T-helper 1 cell treated with Interleukin-12 subunit alpha and Interleukin-12 subunit beta and Interleukin-4 antibody, amounts not matched to agents 30 ng/mL and 1 ng/mL, for 36 hours (primary cell): ENCODE data around the gene C8B. TPM values are rescaled to one million over a fixed set of nuclear protein-coding genes. Genes with fewer than 3 reads are reported as not detected.

Experiments used
- intact Hi-C: fragments of 100-400 bp; cut with micrococcal nuclease; formaldehyde crosslinking; loops from one replicate; pipeline ENCODE4 v1.15.1; 2024
- total RNA-seq: library from RNA; stranded (reverse); gene quantifications from 2 replicates; pipeline ENCODE4 v1.2.3, GENCODE V29; 2022

The C8B gene
- total RNA-seq, 1 donor from 2014 or later, result not detected

DNA sequence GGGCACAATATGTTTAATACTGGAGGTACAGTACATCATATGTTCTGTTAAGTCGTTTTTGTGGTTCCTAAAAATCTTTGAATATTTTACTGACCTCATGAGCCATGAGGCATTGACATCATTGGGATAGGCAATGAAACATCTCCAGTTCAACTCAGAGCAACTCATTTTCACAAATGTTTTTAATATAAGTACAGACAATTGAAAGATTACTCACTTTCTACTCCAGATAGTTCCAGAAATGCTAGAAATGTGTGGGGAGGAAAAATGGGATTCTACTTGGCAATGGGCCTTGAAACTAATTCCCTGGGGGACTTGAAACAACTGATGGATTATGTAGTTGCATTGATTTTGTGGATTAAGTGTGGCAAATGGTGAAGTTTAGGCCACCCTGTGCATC is 7.2 kb upstream of the C8B start:
- intact Hi-C loops, result no loop called here

DNA sequence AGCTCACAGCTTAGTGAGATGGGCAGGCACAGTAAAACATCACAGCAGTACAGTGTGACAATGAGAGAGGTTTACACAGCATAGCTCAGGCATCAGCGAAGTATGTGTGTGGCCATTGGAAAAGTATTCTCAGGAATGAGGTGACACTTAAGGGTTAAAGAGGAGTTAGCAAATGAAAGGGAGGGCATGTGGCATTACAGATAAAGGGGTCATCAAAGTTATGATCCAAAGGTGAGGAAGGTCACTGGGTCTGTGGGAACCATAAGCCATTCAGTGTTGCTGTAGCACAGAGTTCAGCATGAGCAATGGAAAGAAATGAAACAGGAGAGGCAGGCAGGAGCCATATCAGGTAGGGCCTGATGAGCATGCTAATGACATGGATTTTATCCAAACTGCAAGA is 4.5 kb upstream of the C8B start:
- intact Hi-C loops, result no loop called here

DNA sequence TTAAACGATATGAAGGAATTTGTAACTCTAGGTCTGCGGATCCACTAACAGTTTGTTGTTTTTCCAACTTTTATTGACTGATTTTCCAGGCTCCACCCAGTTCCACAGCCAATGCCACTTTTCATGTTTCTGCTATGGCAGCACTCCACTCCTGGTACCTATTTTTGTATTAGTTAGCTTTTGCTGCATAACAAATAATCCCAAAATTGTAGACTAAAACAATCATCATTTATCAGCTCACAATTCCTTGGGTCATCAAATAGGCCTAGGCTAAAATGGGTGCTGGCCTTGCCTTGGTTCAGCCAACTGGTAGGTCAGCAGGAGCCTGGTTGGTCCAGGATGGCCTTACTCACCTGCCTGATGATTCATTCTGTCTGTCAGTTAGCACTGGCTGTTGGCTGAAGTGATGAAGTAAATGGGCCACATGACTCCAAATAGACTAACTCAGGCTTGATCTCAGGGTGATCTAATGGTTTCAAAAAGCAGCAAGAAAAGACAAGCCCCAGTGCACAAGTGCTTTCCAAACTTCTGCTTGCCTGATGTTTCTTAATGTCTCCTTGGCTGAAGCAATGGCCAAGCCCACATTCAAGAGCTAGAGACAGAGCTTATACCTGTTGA is 3.2 kb upstream of the C8B start:
- intact Hi-C loops, result loop anchor here (1.0 kb wide), 1 partner anchor 137 kb away; no protein-coding TSS in a partner anchor

DNA sequence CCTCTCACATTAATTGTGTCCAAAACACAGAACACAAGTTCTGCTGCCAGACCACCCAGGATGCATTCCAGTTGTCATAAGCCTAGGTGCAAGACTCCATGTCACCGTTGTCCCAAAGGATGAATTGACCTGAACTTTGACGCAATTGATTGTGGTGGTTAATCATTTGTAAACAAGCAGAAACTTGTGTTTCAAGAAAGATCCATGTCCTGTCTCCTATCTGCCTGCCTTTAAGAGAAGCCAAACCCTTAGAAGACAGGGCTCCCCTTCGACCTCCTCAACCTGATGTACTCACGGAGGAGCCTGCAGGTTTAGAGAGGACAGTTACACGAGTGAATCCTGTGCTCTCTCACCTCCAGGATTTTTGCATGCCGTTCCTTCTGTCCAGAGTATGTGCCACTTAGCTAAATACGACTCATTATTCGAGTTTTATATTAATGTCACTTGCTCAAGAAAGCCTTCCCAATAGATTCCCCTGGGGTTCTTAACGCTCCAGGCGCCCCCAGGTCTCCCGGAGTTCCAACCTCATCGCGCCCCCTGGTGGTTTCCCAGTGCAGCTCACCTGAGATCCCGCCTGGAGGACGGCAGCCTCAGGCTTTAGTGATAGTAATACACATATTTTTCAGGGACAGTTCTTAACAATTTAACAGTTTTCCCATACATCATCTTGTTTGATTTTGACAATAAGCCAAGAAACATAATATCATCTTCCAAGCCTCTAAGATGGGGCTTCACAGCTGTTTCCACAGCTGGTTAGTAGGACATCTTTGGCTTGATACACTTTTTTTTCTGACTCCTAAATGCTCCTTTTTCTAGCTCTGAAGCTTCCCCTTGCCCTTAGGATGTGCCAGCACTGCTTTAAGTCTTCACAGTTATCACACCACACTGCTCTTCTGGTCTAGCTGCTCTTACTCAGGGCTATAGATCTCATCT is 2.4 kb upstream of the C8B start:
- intact Hi-C loops, result loop anchor here (1.0 kb wide), 1 partner anchor 136 kb away; no protein-coding TSS in a partner anchor

DNA sequence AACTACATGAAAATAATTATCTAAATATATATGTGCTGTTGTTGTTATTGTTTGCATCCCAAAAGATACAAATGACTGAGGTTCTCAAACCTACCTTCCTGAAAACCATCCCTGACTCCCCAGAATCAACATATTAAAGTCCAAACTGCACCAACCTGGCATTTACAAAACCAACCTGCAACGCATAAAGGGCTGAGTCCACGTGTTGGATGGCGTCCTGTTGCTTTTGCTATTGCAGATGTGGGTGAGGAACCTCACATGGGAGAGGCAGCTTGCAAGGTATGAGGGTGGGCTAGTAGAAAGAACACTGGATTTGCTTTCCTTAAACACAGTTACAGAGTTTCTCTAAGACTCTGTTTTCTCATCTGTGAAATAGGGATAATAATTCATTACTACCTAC is 1.5 kb upstream of the C8B start:
- intact Hi-C loops, result no loop called here

DNA sequence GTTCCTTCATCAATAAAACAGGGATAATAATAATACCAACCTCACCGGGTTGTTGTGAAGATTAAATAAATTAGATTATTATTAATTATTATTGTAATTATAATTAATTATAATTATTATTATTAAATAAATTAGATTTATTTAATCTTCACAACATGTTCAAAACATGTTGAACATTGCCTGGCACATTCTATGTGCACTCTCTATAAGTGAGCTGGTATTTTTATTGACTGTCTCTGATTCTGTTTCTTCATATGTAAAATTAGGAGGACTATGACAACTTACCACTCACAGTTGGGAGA is 834 bp upstream of the C8B start:
- intact Hi-C loops, result no loop called here

DNA sequence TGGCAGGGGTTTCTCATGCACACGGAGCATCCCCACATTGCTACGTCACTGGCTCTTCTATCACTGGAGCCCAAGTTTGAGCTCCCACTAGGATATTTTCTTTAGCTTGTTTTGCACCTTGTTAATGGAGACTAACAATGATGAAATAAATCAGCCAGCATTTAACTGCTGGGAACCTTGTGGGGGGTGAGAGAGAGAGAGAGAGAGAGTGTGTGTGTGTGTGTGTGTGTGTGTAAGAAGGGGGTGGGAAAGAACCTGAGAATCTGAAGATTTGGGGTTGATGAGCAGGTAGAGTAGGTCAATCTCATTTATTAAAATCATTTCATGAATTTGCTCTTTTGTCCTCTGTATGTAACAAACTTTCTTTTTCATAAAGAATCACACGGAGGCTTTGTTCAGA is 624 bp downstream of the C8B start:
- intact Hi-C loops, result no loop called here

DNA sequence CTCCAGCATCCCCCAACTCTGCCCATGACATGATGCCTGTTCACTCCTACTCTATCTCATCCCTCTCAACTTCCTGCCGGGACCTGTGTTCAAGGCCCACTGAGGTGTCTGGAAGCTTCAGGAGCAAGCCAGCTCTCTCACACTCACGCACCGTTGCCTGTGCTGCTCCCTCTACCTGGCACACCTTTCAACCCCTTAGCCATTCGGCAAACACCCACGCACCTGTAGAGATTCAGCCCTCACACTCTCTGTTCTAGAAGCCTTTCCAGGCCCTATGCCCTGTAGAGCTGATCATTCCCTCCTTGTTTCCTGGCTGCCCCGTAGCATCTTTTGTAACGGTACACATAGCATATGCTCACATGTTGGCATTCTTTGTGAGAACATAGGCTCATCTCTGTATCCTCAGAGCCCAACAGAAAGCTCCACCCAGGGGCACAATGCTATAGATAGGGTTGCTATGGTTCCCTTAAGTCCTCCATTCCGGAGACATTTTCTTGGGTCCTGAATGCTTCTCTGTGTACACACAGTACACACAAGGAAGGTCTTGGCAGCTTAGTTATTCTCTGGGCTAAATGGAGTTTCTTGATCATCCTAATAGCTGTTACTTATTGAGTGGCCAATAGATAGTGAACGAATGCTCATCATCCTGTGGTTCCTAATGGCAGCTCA is 1.3 kb downstream of the C8B start:
- intact Hi-C loops, result no loop called here

DNA sequence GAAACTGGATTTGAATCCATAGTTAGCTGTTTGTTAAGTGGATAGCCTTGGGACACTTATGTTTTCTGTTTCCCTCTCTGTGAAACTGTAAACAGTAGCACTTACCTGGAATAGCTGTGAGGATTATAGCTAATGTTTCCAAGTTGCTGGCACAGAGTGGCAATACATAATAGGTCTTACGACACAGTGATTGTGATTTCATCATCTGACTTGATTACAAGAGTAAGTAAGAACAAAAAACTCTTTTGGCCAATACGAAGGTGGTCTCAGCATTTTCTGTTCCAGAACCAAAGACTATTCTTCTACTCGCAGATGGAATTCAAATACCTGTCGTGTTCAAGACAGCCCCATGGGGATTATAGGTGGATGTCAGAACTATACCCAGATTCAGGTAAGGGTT is 2.1 kb downstream of the C8B start:
- intact Hi-C loops, result no loop called here

DNA sequence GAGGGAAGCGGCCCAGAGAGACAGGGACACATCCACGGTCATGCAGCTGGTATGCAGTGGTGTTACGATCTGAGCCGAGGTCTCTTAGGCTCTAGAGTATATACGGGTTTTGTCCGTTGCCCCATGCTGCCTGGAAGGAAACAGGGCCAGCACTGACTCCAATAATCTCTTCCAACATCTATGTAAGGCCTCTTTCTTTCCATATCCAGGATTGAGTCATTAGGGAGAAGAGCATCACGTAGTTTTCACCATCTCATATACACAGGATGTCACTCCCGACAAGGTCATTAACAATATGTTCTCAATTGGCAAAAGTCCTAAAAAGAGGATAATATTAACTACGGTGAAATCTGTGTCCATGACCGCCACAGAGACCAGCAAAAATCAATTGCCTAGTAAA is 4.4 kb downstream of the C8B start:
- intact Hi-C loops, result no loop called here

DNA sequence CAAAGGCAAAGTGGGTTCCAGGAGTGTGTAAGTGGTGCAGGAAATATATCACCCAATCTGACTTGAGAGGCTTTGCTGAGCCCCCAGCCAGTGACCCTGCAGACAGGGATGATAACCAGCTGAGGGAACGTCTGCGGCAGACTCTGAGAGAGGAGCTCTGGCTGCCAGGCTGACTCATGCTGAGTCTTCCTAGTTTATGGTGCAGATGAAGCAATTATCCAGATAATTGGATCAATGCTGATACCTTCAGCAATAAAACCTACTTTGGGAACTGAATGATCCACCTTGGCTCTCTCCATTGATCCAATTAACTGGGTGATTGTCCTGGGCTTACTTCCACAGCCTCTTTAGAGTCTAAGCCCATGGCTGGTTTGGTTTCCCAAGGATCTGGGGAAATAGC is 7.3 kb downstream of the C8B start:
- intact Hi-C loops, result no loop called here

DNA sequence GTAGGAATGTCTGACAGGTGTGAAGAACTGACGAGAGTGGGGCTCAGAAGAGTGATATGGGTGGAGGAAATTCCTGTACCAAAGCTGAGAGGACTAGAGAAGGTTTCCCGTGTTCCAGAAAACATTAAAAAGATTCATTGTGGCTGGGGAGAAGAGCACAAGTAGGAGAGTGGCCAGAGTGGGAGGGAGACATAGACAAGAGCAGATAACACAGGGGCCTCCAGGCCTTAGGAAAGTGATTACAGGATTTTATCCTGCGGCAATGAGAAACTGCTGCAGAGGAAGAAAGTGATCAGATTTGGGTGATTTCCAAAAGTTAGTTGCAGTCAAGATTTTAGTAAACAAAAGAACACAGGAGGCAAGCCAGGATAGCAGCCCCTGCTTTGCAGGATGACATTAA is 7.9 kb downstream of the C8B start:
- intact Hi-C loops, result no loop called here

DNA sequence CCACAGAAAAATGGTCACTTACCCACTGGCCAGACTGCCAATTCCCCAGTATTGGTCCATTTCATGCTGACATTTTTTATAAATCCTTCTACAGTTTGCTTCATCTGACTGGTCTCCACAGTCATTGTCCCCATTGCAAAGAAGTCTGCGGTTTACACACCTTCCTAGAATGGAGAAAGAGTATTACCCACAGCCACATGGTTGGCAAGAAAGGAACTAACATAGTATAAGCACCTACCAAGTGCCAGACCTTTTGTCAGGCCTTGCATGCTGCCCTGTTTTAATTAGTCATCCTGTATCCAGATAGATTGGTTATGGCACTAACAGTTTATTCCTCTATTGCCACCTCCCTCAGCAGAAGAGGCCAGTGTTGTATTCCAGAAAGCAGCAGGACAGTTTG is 11.2 kb downstream of the C8B start:
- intact Hi-C loops, result no loop called here

DNA sequence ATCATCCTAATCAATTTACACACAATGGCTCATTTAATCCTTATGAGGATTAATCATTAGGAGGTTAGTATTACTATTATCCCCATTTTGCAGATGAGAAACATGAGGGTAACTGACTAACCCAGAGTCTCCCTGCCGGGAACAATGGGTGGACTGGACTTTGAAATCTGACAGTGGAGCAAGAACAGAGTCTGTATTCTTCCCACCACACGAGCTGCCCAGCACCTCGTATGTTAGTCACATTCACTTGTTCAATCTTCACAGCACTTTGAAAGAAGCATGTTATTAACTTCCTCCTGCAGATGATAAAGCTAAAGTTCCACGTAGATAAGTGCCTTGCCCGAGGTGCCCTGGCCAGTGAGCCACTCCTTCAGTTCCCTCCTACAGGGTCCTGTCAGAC is 12.4 kb downstream of the C8B start:
- intact Hi-C loops, result no loop called here

DNA sequence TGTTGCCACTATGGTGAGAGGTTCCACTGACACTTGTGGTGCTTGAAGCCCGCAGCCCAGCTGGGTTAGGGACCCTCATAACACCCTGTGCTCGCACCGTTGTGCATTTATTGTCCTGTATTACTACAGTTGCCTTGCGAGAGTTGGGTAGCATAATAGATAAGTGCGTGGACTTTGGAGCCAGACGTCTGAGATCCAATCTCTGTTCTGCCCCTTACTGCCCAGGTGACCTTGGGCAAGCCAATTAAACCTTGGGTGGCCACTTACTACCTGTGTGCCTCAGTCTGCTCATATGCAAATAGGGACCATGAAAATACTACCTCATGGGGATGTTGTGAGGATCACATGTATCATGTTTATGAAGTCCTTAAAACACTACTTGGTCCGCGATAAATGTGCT is 13.3 kb downstream of the C8B start:
- intact Hi-C loops, result no loop called here

DNA sequence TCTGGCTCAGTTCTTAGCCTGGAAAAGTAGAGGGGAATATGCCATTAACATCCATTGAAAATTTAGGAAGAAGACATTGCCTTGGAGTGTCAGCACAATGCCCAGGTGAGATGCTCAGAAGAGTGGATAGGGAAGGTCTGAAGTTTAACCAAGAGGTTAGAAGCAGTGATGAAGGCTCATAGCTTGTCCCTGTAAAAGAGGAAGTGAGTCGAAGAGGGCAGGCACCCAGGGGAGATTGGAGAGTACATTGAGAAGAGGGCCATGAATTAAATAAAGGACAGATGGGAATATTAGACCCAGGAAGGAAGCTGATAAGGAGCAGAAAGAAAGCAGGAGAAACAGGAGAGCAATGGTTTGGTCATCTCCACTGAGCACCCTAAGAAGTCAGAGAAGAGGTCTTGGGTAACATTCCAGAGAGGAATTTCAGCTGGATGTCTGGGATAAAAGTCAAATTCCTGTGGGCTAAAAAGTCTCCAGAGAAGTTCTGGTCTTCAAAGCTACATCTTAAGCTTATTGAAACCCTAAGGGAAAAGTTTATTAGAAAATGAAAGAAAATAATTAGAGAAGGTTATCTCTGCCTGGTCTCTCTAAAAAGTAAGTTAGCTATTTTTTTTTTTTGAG is 17.3 kb downstream of the C8B start:
- intact Hi-C loops, result no loop called here

DNA sequence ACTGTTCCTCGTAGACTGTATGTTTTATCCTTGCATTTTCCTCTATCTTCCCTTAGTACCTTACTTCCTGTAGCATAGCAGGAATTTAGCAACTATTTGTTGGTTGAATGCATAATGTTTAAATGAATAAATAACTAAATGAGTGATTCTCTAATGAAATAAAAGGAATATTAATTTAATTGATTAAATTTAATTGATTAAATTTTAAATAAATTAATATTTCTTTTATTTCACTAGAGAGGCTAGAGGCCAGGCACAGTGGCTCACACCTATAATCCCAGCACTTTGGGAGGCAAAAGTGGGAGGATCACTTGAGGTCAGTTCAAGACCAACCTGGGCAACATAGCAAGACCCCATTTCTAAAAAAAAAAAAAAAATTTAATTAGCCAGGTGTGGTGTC is 25.8 kb downstream of the C8B start:
- intact Hi-C loops, result no loop called here

DNA sequence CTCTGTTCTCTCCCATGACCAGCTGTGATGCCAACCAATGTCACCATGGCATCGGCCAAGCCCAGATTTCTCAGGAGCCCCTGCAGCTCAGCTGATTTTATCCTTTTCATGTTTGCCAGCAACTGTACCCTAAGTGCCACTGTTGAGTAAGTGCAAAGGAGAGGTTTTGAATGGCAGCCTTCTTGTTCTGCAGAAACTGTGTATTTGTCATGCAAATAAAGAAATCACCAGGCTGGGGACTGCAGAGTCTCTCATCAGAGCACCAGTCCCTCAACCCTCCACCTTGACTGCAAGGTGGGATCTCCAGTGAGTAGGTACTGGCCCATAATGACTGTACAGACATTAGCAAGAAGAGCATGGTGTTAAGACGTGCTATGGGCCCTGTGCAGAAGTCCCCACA is 26.6 kb downstream of the C8B start:
- intact Hi-C loops, result no loop called here

DNA sequence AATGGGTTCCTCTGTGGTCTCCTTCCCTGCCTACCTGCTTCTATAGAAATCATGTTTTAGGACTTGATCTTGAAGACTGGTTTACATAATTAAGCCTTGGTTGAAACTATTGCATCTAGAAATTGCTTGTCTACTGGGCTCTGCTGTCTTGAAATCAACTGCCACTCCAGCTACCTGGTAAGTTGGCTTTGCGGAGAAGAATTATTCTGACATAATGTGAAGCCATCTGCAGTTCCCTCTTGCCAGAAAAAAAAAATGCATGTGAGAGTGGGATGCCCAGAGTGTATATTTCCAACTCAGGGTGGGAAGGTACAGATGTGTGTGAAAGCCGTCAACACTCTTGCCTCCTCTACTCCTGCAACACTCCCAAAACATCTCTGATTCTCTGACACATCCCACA is 27.2 kb downstream of the C8B start:
- intact Hi-C loops, result no loop called here

DNA sequence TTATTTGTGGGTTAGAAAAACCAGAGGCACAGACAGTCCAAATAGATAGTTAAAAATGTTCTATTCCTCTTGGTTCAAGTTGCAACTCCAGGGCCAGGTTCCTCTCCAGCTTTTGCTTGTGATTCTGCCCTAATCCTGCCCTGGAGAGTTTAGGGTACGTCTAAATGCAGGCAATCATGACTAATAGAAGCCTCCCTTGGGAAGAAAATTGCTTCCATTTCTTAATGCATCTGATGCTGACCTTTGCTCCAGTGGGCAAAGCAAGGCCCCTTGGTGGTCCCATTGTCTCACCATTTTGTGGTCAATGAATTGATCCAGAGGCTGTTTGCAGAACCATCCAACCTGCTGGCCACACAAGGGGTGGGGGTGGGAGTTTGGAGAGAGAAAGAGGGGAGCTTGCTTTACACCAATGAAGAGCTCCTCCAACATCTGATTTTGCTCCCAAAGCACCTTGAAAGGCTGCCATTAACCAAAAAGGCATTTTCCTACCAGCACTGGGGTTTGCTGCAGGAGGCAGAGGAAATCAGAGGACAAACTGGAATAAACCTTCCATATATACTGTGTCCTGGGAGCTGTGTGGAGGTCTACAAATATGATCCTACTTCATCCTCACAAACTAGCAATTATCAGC is 31.3 kb downstream of the C8B start:
- intact Hi-C loops, result no loop called here

DNA sequence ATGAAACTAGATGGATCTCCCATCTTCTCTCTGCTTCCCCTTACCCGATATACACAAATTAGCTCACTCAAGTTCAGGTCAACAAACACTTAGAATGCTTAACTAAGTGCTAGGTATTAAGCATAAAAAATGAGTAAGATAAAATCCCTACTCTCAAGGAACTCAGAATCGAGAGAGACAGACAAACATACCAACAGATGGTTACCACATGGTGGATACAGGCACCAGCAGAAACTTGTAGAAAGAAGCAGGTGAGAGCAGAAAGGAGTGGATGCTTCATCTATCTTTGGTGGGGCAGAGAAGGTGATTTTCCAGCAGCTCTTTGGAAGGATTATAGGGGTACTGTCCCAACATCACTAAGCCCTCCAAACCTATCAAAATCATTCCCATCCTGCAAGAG is 32.2 kb downstream of the C8B start:
- intact Hi-C loops, result no loop called here

DNA sequence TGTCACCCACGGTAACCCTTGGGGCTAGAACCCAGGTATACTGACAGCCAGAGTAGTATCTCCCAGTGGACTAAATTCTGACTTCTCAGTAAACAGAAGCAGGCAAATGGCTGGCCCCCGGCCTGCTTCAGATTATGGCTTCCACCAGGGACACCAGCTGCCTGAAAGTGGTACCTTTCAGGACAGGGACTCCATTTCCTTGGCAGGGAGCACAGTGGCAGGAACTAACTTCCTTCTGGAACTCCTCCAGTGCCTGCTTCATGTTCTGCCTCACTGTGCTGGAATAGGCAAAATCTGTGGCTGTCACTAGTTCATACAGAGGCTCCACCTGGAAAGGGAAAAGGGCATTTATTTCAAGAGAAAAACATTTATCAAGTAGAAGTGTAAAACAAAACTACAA is 32.7 kb downstream of the C8B start:
- intact Hi-C loops, result no loop called here
